GM21786 (cell line): ENCODE measurements around the gene EIF4G3.

ENCODE experiments used
- ATAC-seq: cut with Tn5 transposase; IDR thresholded peaks from one replicate; pipeline ENCODE4 v1.9.1; 2021; ENCODE audit not compliant: unreplicated experiment

Gene EIF4G3

GRCh38 chr1:20998826-20999225 lies 177.9 kb downstream of the EIF4G3 start:
- ATAC-seq = no peak

- no peak for ATAC-seq
Measured at GRCh38 chr1:20997602-20998224, 179.0 kb downstream of the EIF4G3 start.

- no peak for ATAC-seq
Measured at GRCh38 chr1:20996554-20996953, 180.1 kb downstream of the EIF4G3 start.

- no peak for ATAC-seq
Measured at GRCh38 chr1:20993716-20994575, 182.8 kb downstream of the EIF4G3 start.

- ATAC-seq = no peak
Measured at GRCh38 chr1:20992322-20993056, 184.2 kb downstream of the EIF4G3 start.

GRCh38 chr1:20988943-20989342 lies 187.8 kb downstream of the EIF4G3 start:
- no peak for ATAC-seq

- no peak for ATAC-seq
Measured at GRCh38 chr1:20987831-20988825, 188.6 kb downstream of the EIF4G3 start.

- ATAC-seq = no peak
Measured at GRCh38 chr1:20983297-20983889, 193.3 kb downstream of the EIF4G3 start.

DNA sequence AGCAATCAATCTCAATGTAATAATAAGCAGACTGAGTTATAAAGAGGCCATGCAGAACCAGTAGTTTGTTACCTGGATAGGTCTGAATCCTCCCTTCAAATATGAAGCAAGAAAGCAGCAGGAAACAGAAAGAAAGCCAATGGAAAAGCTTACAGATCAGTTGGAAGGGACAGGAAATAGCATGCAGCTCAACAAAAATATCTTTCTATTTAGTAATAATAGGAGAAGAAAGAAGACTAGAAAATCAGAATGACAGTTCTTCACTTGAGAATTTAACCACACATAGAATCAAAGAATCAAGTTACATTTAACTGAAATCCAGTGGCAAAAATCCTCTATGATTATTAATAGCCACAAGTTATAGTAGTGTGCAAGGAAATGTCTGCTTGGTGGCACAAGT lies 194.4 kb downstream of the EIF4G3 start:
- no peak for ATAC-seq

- ATAC-seq = no peak
Measured at GRCh38 chr1:20981915-20982314, 194.8 kb downstream of the EIF4G3 start.

DNA sequence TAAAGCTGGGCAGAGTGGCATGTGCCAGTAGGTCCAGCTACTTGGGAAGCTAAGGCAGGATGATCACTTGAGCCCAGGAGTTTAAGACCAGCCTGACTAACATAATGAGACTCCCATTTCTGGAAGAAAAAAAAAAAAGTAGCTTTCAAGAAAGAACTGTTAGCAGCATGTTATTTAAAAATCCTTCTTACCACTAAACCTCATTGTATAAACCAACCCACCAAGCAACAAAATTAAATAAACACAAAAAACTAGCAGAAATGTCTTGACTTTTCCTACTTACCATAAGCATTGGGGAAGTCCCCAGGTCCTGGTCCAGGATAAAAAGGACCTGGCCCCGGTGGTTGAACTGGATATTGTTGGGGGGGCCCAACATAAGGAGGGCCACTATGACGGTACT lies 196.6 kb downstream of the EIF4G3 start:
- ATAC-seq = no peak

DNA sequence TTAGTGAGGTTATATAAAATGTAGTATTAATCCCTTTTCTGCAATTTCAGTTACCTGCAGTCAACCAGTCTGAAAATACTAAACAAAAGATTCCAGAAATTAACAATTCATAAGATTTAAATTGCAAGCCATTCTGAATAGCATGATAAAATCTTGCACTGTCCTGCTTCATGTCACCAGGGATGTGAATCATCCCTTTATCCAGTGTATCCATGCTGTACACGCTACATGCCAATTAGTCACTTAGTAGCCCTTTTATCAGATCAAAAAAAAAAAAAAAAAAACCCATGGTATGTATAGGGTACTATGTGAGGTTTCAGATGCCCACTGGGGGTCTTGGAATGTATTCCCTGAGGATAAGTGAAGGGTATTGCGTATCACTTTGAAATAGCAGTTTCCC lies 198.3 kb downstream of the EIF4G3 start:
- no peak for ATAC-seq

DNA sequence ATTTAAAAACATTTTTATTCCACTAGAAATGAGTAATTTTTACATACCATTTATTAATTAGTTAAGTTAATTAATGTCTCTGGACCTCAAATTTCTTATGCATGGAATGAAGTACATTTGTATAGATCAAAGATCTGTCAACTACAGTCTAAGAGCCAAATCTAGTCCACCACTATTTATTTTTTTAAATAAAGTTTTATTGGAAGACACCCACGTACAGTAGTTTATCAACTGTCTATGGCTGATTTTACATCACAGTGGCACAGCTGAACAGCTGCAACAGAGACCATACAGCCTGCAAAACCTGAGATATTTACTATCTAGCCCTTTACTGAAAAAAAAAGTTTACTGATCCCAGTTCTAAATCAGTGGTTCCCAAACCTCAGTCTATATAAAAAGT lies 201.0 kb downstream of the EIF4G3 start:
- ATAC-seq = no peak

GRCh38 chr1:20974951-20975350 lies 201.7 kb downstream of the EIF4G3 start:
- no peak for ATAC-seq

- ATAC-seq = no peak
Measured at GRCh38 chr1:20974069-20974468, 202.6 kb downstream of the EIF4G3 start.

- ATAC-seq = no peak
Measured at GRCh38 chr1:20972855-20973254, 203.8 kb downstream of the EIF4G3 start.

GRCh38 chr1:20964540-20965484 lies 211.9 kb downstream of the EIF4G3 start:
- ATAC-seq = peak; percentile 80

DNA sequence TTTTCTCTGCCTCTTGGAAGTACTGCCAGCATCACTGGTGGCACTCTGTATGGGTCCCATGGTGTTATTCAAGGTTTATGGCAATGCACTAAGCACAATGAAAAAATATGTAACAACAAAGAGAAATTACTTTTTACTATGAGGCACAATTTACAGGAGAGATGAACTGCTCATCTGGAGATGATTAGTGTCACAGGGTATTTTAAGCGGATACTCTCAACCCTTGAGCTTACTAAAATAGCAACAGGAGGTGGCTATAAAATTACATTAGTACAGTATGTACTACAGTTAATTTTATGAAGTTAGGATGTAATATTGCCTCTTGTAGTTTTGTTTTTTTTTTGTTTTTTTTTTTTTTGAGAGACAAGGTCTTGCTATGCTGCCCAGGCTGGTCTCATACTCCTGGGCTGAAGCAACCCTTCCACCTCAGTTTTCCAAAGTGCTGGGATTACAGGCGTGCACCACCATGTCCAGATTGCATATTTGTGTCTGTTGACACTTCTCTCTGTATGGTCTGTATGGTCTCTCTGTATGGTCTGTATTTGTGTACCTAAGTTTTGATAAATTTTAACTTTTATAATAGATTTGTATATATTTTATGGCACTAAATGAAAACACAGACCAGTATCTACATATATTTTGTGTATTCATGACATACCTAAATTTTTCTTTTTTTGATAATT lies 214.0 kb downstream of the EIF4G3 start:
- no peak for ATAC-seq

DNA sequence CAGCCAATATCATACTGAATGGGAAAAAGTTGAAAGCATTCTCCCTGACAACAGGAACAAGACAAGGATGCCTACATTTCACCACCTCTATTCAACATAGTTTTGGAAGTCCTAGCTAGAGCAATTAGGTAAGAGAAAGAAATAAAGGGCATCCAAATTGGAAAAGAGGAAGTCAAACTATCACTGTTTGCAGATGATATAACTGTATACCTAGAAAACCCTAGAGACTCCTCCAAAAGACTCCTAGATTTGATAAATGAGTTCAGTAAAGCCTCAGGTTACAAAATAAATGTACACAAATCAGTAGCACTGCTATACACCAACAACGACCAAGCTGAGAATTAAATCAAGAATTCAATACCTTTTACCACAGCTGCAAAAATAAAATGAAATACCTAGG lies 218.3 kb downstream of the EIF4G3 start:
- no peak for ATAC-seq
